ELF-1 (cell line): Measurements from ENCODE around the gene ZNF341.

Experiments used
- DNase-seq: peaks from one replicate; pipeline ENCODE4 v3.0.0-alpha.2; 2016; ENCODE audit warnings: low read depth, low spot score

Gene ZNF341

DNA sequence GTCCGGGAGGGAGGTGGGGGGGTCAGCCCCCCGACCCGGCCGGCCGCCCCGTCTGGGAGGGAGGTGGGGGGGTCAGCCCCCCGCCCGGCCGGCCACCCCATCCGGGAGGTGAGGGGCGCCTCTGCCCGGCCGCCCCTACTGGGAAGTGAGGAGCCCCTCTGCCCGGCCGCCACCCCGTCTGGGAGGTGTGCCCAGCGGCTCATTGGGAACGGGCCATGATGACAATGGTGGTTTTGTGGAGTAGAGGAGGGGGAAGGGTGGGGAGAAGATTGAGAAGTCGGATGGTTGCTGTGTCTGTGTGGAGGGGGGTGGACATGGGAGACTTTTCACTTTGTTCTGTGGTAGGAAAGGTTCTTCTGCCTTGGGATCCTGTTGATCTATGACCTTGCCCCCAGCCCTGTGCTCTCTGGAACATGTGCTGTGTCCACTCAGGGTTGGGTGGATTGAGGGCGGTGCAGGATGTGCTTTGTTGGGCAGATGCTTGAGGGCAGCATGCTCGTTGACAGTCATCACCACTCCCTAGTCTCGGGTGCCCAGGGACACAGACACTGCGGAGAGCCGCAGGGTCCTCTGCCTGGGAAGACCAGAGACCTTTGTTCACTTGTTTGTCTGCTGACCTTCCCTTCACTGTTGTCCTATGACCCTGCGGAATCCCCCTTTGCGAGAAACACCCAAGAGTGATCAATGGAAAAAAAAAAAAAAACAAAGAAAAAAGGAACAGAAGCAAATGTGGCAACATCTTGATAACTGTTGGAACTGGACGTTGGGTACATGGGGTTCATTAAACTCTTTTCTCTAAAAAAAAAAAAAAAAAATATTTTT is 30.0 kb upstream of the ZNF341 start:
- no peak for DNase-seq

DNA sequence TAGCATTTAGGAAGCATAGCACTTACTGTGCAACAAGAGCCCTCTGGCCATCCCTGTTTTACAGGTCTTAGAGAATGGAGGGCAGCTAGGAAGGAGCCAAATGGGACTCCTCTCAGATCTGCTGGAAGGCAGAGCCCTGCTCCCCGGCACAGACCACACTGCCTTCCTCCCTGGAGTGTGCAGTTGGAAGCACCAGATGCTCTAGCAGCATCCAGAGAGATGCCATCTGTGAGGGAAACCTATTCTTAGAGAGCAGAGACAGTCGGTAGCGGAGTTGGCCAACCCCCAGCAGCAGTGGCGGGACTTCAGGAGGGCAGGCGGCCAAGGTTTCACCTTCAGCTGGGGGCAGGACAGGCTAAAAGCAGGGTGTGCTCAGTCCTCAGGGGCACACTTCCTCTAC is 28.9 kb upstream of the ZNF341 start:
- DNase-seq: no peak

- no peak for DNase-seq
These were observed 28.2 kb upstream of the ZNF341 start for GRCh38 chr20:33703498-33704137.

GRCh38 chr20:33704197-33704924 is 27.4 kb upstream of the ZNF341 start:
- no peak for DNase-seq

GRCh38 chr20:33707668-33708067 is 24.1 kb upstream of the ZNF341 start:
- no peak for DNase-seq

GRCh38 chr20:33709398-33709797 is 22.4 kb upstream of the ZNF341 start:
- no peak for DNase-seq

DNA sequence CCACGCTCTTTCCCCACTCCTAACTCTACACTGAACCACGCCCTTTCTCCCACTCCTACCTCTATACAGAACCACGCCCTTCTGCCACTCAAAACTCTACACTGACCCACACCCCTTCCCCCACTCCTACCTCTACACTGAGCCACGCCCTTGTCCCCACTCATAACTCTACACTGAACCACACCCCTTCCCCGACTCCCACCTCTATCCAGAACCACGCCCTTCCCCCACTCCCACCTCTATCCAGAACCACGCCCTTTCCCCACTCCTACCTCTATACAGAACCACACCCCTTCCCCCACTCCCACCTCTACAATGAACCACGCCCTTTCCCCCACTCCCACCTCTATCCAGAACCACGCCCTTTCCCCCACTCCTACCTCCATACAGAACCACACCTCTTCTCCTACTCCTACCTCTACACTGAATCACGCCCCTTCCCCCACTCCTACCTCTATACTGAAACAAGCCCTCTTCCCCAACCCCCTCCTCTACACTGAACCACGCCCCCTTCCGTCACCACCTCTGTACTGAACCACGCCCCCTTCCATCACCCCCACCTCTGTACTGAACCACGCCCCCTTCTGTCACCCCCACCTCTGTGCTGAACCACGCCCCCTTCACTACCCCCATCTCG is 21.8 kb upstream of the ZNF341 start:
- no peak for DNase-seq

DNA sequence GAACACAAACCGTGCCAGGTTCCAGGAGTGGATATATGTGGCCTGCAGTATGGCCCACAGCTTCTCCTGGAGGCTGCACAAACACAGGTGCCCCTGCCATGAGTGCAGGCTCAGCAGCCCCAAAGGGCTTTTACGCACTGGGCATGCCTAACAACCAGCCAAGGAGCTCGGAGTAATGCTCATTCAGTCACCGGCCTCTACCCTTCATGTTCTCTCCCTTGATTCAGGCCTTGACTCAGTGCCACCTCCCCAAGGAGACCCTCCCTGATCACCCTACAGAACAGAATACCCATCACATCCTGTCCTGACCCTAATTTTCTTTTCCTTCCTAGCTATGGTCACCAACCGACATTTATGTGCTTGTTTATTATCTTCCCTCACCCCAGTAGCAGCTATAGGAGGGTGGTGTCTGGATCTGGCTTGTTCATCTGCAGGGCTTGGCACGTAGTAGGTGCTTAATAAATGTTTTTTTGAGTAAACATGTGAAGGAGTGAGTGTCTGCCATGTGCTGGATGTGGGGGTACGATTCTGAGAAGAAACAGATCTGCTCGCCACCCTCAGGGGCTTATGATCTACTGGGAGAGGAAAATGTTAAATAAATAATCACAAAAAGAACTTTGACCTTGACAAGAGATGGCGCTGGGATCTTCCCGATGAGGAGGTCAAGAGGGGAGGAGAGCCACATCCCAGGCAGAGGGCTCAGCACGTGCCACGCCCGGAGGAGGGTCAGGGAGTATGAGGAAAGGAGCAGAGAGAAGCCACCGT is 20.9 kb upstream of the ZNF341 start:
- no peak for DNase-seq

GRCh38 chr20:33711446-33711738 is 20.4 kb upstream of the ZNF341 start:
- DNase-seq: no peak

DNA sequence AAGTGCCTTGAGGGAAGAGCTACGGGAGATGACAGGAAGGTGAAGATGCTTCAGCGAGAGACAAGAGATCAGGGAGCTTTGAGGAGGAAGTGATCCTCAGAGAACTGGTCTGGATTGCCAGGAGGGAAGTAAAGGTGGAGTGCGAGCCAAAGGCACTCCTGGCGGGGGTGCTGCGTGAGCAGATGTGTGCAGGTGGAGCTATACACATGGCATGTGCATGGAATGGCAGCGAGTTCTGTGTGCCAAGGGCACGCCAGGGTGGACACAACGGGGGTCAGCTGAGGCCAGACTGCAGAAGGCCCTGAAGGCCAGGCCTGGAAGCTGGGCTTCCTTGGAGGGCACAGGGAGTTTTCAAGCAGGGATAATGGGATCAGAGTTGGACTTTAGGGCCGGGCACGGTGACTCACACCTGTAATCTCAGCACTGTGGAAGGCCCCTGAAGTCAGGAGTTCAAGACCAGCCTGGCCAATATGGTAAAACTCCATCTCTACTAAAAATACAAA is 17.9 kb upstream of the ZNF341 start:
- DNase-seq: no peak

- DNase-seq: no peak
These were observed 15.3 kb upstream of the ZNF341 start for GRCh38 chr20:33716498-33716897.

DNA sequence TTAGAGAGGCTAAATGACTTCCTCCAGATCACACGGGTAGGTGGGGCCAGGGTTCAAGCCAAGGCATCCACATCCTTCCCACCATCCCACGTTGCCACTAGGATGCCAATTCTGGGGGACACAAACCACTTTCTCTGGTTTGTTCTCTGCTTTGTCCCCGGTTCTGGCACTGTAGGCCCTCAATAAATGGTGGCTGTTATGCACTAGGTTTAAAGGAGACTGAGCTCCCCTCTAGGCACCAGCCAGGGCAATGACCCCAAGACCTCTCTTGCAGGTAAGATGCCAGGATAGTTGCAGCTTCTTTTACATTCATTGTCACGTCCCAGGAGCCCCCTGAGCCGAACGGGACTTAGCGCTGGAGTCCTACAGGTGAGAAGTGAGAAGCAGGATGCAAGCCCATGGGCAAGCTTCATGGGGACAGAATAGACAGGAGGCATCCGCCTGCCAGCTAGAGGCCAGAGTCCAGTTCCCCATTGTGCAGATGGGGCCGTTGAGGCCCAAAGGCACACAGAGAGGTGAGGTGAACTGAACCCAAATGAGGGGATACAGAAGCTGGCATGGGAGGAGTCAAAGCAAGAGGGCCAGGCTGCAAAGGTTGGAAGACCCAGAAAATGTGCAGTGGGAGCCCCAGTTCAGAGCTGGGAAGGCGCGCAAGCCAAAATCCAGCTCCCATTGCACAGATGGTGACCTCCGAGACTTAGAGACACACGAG is 12.4 kb upstream of the ZNF341 start:
- DNase-seq: no peak

DNA sequence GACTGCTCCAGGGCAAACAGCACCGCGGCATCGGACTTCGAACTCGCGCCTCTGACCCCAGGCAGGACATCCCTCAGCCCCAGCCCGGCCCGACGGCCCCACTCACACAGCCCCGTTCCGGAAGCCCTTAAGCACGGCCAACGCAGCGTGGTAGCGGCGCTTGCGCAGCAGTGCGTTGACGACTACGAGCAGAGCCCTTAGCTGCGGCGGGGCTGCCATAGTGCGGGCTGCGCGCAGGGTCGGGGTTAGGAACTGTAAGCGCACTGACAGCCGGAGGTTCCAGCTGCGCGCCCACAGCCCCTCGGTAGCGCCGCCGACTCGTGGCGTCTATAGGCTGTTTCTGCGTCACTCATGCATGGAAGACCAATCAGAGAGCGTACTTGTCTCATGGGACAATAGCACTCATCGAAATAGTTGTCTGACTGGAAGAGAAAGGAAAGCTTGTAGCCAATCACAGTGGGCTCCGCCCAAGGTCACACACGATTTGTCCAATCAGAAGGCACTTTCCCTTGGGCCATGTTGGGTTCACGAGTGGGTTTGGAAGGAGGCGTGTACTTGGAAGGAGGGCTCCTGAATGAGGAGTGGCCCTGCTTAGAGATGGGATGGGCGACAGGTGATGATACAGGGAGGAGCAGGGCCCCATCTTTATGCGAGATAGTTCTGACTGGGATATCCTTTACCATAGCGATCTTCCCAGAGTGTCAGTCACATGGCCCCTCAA is 11.6 kb upstream of the ZNF341 start, which contains the start of gene PXMP4:
Gene PXMP4, minus strand, starts transcription at position 322 of the 721 bp plus-strand sequence. Its CDS starts 103 bp downstream, at position 219.
- DNase-seq: peak; percentile 95

- no peak for DNase-seq
These were observed 10.2 kb upstream of the ZNF341 start for GRCh38 chr20:33721391-33722140.

GRCh38 chr20:33724439-33725094 is 7.2 kb upstream of the ZNF341 start:
- no peak for DNase-seq

DNA sequence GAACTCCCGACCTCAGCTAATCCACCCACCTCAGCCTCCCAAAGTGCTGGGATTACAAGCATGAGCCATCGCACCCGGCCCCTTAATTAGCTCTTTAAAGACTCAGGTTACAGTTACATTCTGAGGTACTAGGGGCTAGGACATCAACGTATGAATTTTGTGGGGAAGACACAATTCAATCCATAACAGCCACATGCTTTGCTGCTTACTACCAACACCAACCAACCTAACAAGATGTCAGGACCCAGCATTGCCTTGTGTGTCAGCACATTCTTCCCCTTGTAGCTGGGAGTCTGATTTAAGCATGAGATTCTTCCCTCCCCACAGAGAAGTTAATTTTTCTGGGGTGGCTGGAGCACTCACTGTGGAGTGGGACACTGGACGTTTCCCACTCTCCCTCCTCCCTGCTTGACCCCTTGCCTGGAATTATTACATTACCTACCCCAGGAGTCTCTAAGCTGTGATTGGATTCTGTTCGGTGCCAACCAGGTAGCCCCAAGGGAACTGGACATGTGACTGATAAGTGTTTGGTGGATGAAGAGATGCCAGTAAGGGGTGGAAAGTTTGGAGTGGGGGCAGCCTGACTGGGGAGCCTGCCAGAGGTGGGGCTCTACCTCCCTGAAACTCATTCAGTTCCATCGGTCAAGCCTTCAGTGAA is 6.1 kb upstream of the ZNF341 start:
- no peak for DNase-seq

DNA sequence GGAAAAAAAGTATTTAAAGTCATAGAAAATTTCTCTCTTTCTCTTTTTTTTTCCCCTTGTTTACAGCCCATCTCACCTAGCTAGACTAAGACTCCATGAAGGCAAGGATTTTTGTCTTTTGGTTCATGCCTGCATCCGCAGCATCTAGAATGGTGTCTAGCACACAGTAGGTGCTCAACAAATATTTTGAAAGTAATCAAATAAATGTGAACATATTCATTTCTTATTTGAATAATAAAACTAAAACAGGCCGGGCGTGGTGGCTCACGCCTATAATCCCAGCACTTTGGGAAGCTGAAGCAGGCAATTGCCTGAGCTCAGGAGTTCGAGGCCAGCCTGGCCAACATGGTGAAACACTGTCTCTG is 4.7 kb upstream of the ZNF341 start:
- no peak for DNase-seq

DNA sequence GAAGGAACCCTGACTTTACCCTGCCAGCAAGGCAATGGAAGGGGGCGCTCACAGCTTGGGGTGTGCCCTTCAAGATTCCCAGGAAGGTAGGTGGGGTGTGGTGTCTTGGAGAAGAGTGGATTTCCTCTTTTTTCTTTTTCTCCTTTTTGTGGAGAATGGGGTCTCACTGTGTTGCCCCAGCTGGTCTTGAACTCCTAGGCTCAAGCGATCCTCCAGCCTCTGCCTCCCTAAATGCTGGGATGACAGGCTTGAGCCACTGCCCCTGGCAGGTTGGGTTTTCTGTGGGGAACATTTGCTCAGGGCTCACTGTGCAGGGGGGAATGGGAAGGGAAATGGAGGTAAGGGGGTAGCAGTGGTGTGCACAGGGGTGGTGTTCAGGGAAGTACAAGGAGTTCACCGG is 4.0 kb upstream of the ZNF341 start:
- no peak for DNase-seq
